Naive thymus-derived CD8-positive, alpha-beta T cell (primary cell): ENCODE measurements around the gene KLK14. TPM values are rescaled to one million over a fixed set of nuclear protein-coding genes. Genes with fewer than 3 reads are reported as not detected.

ENCODE experiments used
- ATAC-seq, 2 donors: fragments of 150-1000 bp; cut with Tn5 transposase in 1 of 2; sonication (Bioruptor Pico), chemical (Tn5 transposase) in 1 of 2; 1 replicate in 1 of 2; 2 replicates in 1 of 2; pipeline ENCODE4 v1.10.0; 2021; ENCODE audit warnings: mild to moderate bottlenecking in 2 of 2, moderate library complexity in 2 of 2
- POLR2A ChIA-PET: fragments of 350-600 bp; sonication (Branson Sonifier 250); formaldehyde crosslinking; loops from one replicate; lab custom pipeline; 2021; ENCODE audit warnings: antibody characterized with exemption; lab: Charles Lee
- DNase-seq, 10 donors: peaks; one replicate each; pipeline versions ENCODE4 v3.0.0 to v3.0.0-alpha.2; 2020 to 2022
- H3K27ac Mint-ChIP-seq, 10 donors: one replicate each; pipeline ENCODE4 v1.8.0; 2020 to 2022; ENCODE audit warnings: mild to moderate bottlenecking in 10 of 10, mixed read lengths in 10 of 10, moderate library complexity in 4 of 10, inconsistent platforms in 1 of 10
- H3K27me3 Mint-ChIP-seq, 5 donors: one replicate each; pipeline ENCODE4 v1.8.0; 2021 to 2022; ENCODE audit warnings: mixed read lengths in 5 of 5
- H3K36me3 Mint-ChIP-seq, 3 donors: one replicate each; pipeline ENCODE4 v1.8.0; 2020 to 2022; ENCODE audit warnings: mixed read lengths in 3 of 3, mild to moderate bottlenecking in 2 of 3, inconsistent platforms in 1 of 3
- H3K4me1 Mint-ChIP-seq, 4 donors: one replicate each; pipeline ENCODE4 v1.8.0; 2021 to 2022; ENCODE audit warnings: mixed read lengths in 4 of 4
- H3K4me3 Mint-ChIP-seq, 10 donors: one replicate each; pipeline ENCODE4 v1.8.0; 2020 to 2022; ENCODE audit warnings: mild to moderate bottlenecking in 10 of 10, mixed read lengths in 10 of 10, moderate library complexity in 6 of 10, inconsistent platforms in 1 of 10
- H3K9me3 Mint-ChIP-seq, 9 donors: one replicate each; pipeline ENCODE4 v1.8.0; 2020 to 2022; ENCODE audit warnings: mixed read lengths in 9 of 9, mild to moderate bottlenecking in 3 of 9, inconsistent platforms in 1 of 9, moderate library complexity in 1 of 9
- polyA plus RNA-seq, 3 donors: library from polyadenylated mRNA; unstranded; fragments of 300-500 nt; fragmentation: Illumina TruSeq; gene quantifications; one replicate each; pipeline ENCODE4 v1.2.3, GENCODE V29; 2021
- total RNA-seq, 8 experiments: library from RNA in 2 of 8; stranded (reverse) in 2 of 8; gene quantifications; one replicate each; pipeline ENCODE4 v1.2.3 and lab custom pipeline; 2021 to 2026

The KLK14 gene
- total and polyA plus RNA-seq, 5 experiments from 2014 or later: 1.1 to 1.5 TPM; not detected in 3

- Mint-ChIP-seq H3K36me3 (no peaks in the 10 kb centered on the region), H3K27me3 (peaks cover 25 to 81% (median 37%) of the 10 kb centered on the region in 5 donors), H3K27ac (no peak overlapping the region), H3K4me3 (no peak overlapping the region), H3K4me1 (peaks cover 0 to 7% (median 0%) of the 10 kb centered on the region in 4 donors), H3K9me3 (peaks cover 0 to 2% (median 0%) of the 10 kb centered on the region in 9 donors)
- no peak for ATAC-seq
- DNase-seq: no peak
- POLR2A ChIA-PET: no interaction called here
Observed at GRCh38 chr19:51029718-51030117, 53.0 kb downstream of the KLK14 start.

Other genes with a start within 250 kb of the KLK14 start
- gene KLK15, start 249.3 kb downstream of the KLK14 start, total RNA-seq: not detected
- gene KLK15, start 249.3 kb downstream of the KLK14 start, polyA plus RNA-seq: not detected
- not detected for gene KLK3, start 228.0 kb downstream of the KLK14 start, total RNA-seq
- not detected for gene KLK3, start 228.0 kb downstream of the KLK14 start, polyA plus RNA-seq
- not detected for gene KLK2, start 209.4 kb downstream of the KLK14 start, total RNA-seq
- gene KLK2, start 209.4 kb downstream of the KLK14 start, polyA plus RNA-seq: not detected
- gene KLK4, start 171.5 kb downstream of the KLK14 start, total RNA-seq: not detected
- not detected for gene KLK4, start 171.5 kb downstream of the KLK14 start, polyA plus RNA-seq
- gene KLK5, start 129.8 kb downstream of the KLK14 start, total RNA-seq: not detected
- gene KLK5, start 129.8 kb downstream of the KLK14 start, polyA plus RNA-seq: not detected
- gene KLK6, start 113.3 kb downstream of the KLK14 start, total RNA-seq: not detected
- not detected for gene KLK6, start 113.3 kb downstream of the KLK14 start, polyA plus RNA-seq
- gene KLK7, start 99.0 kb downstream of the KLK14 start, total RNA-seq: not detected
- not detected for gene KLK7, start 99.0 kb downstream of the KLK14 start, polyA plus RNA-seq
- gene KLK8, start 81.3 kb downstream of the KLK14 start, total RNA-seq: not detected
- not detected for gene KLK8, start 81.3 kb downstream of the KLK14 start, polyA plus RNA-seq
- gene KLK10, start 63.2 kb downstream of the KLK14 start, total RNA-seq: not detected
- gene KLK10, start 63.2 kb downstream of the KLK14 start, polyA plus RNA-seq: not detected
- gene KLK11, start 56.3 kb downstream of the KLK14 start, total RNA-seq: not detected
- not detected for gene KLK11, start 56.3 kb downstream of the KLK14 start, polyA plus RNA-seq
- gene KLK12, start 47.9 kb downstream of the KLK14 start, total RNA-seq: not detected
- gene KLK12, start 47.9 kb downstream of the KLK14 start, polyA plus RNA-seq: not detected
- gene KLK13, start 17.8 kb downstream of the KLK14 start, total RNA-seq: not detected
- gene KLK13, start 17.8 kb downstream of the KLK14 start, polyA plus RNA-seq: not detected
- gene CTU1, start 25.5 kb upstream of the KLK14 start, total RNA-seq: 10 to 100 TPM in 1 of 2 experiments, 1 to 10 TPM in 1; 10.0 to 10.3 TPM
- gene CTU1, start 25.5 kb upstream of the KLK14 start, polyA plus RNA-seq: 1 to 10 TPM; 2.4 to 9.3 (median 5.4) TPM
- 1 to 10 TPM; 1.3 to 2.4 TPM for gene SIGLEC9, start 42.0 kb upstream of the KLK14 start, total RNA-seq
- gene SIGLEC9, start 42.0 kb upstream of the KLK14 start, polyA plus RNA-seq: 1 to 10 TPM in 1 of 3 donors, under 1 TPM in 2; 0.32 to 1.5 (median 0.83) TPM
- gene SIGLEC7, start 59.4 kb upstream of the KLK14 start, total RNA-seq: not detected
- under 1 TPM in 1 of 3 donors, not detected in 2; 0.68 TPM for gene SIGLEC7, start 59.4 kb upstream of the KLK14 start, polyA plus RNA-seq
- under 1 TPM in 1 of 2 experiments, not detected in 1; 0.73 TPM for gene CD33, start 142.2 kb upstream of the KLK14 start, total RNA-seq
- under 1 TPM in 1 of 3 donors, not detected in 2; 0.16 TPM for gene CD33, start 142.2 kb upstream of the KLK14 start, polyA plus RNA-seq
- gene SIGLECL1, start 168.2 kb upstream of the KLK14 start, total RNA-seq: not detected
- not detected for gene SIGLECL1, start 168.2 kb upstream of the KLK14 start, polyA plus RNA-seq
- not detected for gene IGLON5, start 228.8 kb upstream of the KLK14 start, total RNA-seq
- gene IGLON5, start 228.8 kb upstream of the KLK14 start, polyA plus RNA-seq: not detected